HG03135 (cell line): Measurements from ENCODE around the gene CNEP1R1.
"Not testable (repeated sequence)": the region's sequence is repeated elsewhere in the genome, so short reads cannot be mapped to it uniquely, and the experiment has no call there.

Source experiments
- ATAC-seq: cut with Tn5 transposase; IDR thresholded peaks from one replicate; pipeline ENCODE4 v1.9.1; 2021; ENCODE audit warnings: mild to moderate bottlenecking, moderate library complexity; ENCODE audit not compliant: unreplicated experiment

Gene CNEP1R1, protein sequence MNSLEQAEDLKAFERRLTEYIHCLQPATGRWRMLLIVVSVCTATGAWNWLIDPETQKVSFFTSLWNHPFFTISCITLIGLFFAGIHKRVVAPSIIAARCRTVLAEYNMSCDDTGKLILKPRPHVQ

GRCh38 chr16:50024684-50025536 lies at the start of gene CNEP1R1:
CNEP1R1 (plus strand) TSS chr16:50025225; CDS start chr16:50025316, 91 bp downstream.
- peak; percentile 98 for ATAC-seq

DNA sequence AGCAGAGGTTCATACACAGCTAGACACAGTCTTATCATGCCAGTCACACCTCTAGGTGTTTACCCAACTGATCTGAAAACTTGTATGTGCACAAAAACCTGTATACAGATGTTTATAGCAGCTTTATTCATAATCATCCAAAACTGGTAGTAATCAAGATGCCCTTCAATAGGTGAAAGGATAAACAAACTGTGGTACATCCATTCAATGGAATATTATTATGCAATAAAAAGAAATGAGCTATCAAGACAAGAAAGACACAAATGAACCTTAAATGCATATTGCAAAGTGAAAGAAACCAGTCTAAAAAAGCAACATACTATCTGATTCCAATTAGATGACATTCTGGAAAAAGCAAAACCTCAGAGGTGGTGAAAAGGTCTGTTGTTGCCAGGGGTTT lies 47.6 kb upstream of the CNEP1R1 start:
- no peak for ATAC-seq

- ATAC-seq: no peak
Observed at GRCh38 chr16:49978569-49979326, 46.3 kb upstream of the CNEP1R1 start.

DNA sequence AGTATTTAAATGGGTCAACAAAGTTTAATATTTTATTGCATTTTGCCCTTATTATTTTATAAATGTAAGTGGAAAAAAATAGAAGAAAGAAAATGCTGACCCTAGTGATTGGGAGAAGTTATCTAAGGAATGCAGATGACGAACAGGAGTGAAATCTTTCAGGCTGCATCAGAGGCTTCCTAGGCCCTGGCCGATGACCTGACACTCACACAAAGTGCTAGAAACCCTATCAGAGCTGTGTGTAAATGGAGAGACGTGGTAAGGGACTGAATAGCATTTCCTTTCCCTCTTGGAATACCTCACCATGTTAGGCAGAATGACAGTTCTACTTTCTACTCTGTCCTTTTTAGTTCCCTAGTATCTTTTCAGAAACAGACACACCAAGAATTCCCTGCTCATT lies 44.9 kb upstream of the CNEP1R1 start:
- ATAC-seq: no peak

GRCh38 chr16:49986351-49987124 lies 38.5 kb upstream of the CNEP1R1 start:
- no peak for ATAC-seq

DNA sequence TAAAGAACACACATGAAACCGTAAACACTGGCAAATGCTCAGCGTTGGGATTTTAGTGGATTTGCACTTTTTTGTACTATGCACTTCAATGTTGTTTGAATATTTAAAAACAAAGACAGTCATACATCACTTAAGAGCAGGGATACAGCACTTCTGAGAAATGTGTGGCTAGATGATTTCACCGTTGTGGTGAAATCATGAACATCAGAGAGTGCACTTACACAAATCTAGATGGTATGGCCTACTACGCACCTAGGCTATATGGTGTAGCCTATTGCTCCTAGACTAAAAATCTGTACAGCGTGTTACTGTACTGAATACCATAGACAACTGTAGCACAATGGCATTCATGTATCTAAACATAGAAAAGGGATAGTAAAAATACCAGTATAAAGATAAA lies 37.6 kb upstream of the CNEP1R1 start:
- ATAC-seq: no peak

DNA sequence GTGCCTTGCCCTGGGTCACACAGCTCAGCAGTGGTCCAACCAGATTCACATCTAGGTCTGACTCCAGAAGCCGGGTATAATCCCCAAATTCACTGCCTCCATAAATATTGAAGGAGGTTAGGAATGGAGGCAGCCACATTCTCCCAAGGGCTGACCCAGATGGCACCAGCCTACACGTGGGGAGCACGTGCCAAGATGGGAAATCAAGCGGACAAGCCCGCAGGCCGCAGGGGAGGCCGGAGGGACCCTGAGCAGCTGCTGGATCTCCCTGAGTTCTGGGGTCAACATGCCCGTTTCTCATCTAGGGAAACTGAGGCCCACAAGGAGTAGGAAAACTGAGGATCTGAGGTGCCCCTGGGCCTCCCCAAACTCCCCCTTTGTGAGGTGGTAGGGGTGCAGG lies 32.2 kb upstream of the CNEP1R1 start:
- ATAC-seq: no peak

- ATAC-seq: no peak
Observed at GRCh38 chr16:49993579-49993978, 31.4 kb upstream of the CNEP1R1 start.

GRCh38 chr16:49994006-49994405 lies 31.0 kb upstream of the CNEP1R1 start:
- no peak for ATAC-seq

GRCh38 chr16:49995720-49996119 lies 29.3 kb upstream of the CNEP1R1 start:
- no peak for ATAC-seq

DNA sequence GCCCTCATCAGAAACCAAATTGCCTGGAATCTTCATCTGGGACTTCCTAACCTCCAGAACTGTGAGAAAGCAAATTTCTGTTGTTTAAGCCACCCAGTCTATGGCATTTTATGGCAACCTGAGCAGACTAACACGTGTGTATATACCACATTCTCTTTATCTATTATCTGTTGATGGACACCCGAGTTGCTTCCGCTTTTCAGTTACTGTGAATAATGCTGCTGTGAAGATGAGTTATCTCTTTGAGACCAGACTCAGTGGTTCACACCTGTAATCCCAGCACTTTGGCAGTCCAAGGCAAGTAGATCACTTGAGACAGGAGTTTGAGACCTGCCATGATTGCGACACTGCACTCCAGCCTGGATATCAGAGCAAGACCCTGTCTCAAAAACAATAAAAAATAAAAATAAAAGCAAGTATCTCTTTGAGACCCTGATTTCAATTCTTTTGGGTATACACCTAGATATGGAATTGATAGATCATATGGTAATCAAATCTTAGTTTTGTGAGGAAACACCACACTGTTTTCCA lies 27.2 kb upstream of the CNEP1R1 start:
- ATAC-seq: no peak

DNA sequence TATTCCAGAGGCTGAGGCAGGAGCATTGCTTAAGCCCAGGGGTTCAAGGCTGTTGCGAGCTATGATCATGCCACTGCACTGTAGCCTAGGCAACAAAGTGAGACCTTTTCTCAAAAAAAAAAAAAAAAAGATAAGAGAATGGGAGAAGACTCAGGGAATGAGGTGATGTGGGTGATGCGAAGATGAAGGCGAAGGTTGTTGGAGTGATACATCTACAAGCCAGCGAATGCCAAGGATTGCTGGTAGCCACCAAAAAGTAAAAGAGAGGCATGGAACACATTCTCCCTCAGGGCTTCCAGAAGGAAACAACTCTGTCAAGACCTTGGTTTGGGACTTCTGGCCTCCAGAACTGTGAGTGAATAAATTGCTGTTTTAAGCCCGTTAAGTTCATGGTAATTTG lies 26.0 kb upstream of the CNEP1R1 start:
- ATAC-seq: no peak

GRCh38 chr16:50001144-50001543 lies 23.9 kb upstream of the CNEP1R1 start:
- ATAC-seq: no peak

- no peak for ATAC-seq
Observed at GRCh38 chr16:50002190-50002589, 22.8 kb upstream of the CNEP1R1 start.

GRCh38 chr16:50004239-50004638 lies 20.8 kb upstream of the CNEP1R1 start:
- no peak for ATAC-seq

- ATAC-seq: no peak
Observed at GRCh38 chr16:50006964-50007363, 18.1 kb upstream of the CNEP1R1 start.

DNA sequence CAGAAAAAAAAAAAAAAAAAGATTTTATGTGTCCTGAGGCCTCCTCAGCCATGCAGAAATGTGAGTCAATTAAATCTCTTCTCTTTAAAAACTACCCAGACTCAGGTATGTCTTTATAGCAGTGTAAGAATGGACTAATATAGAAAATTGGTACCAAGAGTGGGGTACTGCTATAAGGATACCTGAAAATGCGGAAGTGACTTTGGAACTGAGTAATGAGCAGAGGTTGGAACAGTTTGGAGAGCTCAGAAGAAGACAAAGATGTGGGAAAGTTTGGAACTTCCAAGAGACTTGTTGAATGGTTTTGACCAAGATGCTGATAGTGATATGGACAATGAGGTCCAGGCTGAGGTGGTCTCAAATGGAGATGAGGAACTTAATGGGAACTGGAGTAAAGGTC lies 17.3 kb upstream of the CNEP1R1 start:
- ATAC-seq: no peak

GRCh38 chr16:50010212-50010611 lies 14.8 kb upstream of the CNEP1R1 start:
- no peak for ATAC-seq

DNA sequence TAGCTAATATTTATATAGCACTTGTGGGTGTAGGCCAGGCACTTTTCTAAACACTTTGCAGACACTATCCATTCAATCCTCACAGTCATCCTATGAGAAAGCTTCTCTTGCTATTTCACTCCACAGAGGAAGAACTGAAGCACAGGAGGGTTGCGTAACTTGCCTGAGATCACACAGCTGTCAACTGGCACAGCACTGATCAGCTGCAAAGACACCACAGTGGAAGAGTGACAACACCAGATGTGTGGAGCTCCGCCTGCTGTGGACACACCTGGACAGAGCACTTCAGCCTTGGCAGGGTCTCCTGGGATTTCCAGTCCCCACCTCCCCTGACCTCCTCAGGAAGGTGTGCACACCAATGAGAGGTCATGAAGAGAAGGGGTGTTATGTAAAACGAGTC lies 13.3 kb upstream of the CNEP1R1 start:
- no peak for ATAC-seq

GRCh38 chr16:50012182-50012581 lies 12.8 kb upstream of the CNEP1R1 start:
- no peak for ATAC-seq

GRCh38 chr16:50014211-50014610 lies 10.8 kb upstream of the CNEP1R1 start:
- not testable (repeated sequence) for ATAC-seq
